K562 (cell line): ENCODE measurements around the gene CAPN7. TPM values are rescaled to one million over a fixed set of nuclear protein-coding genes. Genes with fewer than 3 reads are reported as not detected.

Experiments used
- ASH1L ChIP-seq: fragments of 450-650 bp; IDR thresholded peaks from 2 replicates; pipeline ENCODE4 v1.6.1; 2018; ENCODE audit warnings: borderline replicate concordance, mild to moderate bottlenecking, low read depth; ENCODE audit not compliant: partially characterized antibody
- DACH1 ChIP-seq: fragments of 450-650 bp; IDR thresholded peaks from 2 replicates; pipeline ENCODE4 v1.6.1; 2018; ENCODE audit not compliant: partially characterized antibody
- DDX20 ChIP-seq: fragments of 450-650 bp; IDR thresholded peaks from 2 replicates; pipeline ENCODE4 v1.6.1; 2016; ENCODE audit warnings: missing genetic modification characterization, low read depth, mild to moderate bottlenecking, missing compliant biosample characterization, moderate library complexity
- DPF2 ChIP-seq: fragments of 450-650 bp; IDR thresholded peaks from 2 replicates; pipeline ENCODE4 v1.6.1; 2016
- FOXM1 ChIP-seq, 2 experiments: fragments of 450-650 bp in 1 of 2; sonication (generic) in 1 of 2; formaldehyde crosslinking in 1 of 2; IDR thresholded peaks; 2 replicates each; pipeline versions ENCODE4 v1.6.1 to v1.9.0; 2017 to 2022; ENCODE audit warnings: low read depth in 2 of 2, mild to moderate bottlenecking in 2 of 2, missing genetic modification reagents in 1 of 2, moderate library complexity in 1 of 2
- GATAD2B ChIP-seq: fragments of 450-650 bp; IDR thresholded peaks from 2 replicates; pipeline ENCODE4 v1.6.1; 2017; ENCODE audit warnings: mild to moderate bottlenecking, borderline replicate concordance
- GTF2A2 ChIP-seq: IDR thresholded peaks from 2 replicates; pipeline ENCODE4 v1.6.1; 2016; ENCODE audit warnings: mild to moderate bottlenecking, missing genetic modification characterization, missing compliant biosample characterization
- IRF1 ChIP-seq: sonication (generic); formaldehyde crosslinking; IDR thresholded peaks from 2 replicates; pipeline ENCODE4 v1.8.0; 2022; ENCODE audit warnings: missing genetic modification reagents, mild to moderate bottlenecking, borderline replicate concordance
- NFRKB ChIP-seq: fragments of 450-650 bp; IDR thresholded peaks from 2 replicates; pipeline ENCODE4 v1.6.1; 2016; ENCODE audit warnings: low read depth
- NFYB ChIP-seq: IDR thresholded peaks from 2 replicates; pipeline ENCODE4 v1.6.1; 2011; ENCODE audit warnings: mild to moderate bottlenecking, moderate library complexity; ENCODE audit not compliant: insufficient read length; ENCODE audit errors: extremely low read depth
- RFX5 ChIP-seq: IDR thresholded peaks from 2 replicates; pipeline ENCODE4 v1.6.1; 2011; ENCODE audit warnings: low read depth, mild to moderate bottlenecking, improper control_type of control experiment, low read length
- SMC3 ChIP-seq: conservative IDR thresholded peaks from 2 replicates; pipeline ENCODE4 v1.6.1; 2011; ENCODE audit warnings: low read depth, low read length, improper control_type of control experiment; ENCODE audit not compliant: insufficient read depth
- TBL1XR1 ChIP-seq, 2 experiments: IDR thresholded peaks; 2 replicates each; pipeline ENCODE4 v1.6.1; 2012; ENCODE audit warnings: improper control_type of control experiment in 2 of 2, low read length in 2 of 2, mild to moderate bottlenecking in 1 of 2
- TCF3 ChIP-seq: sonication (generic); formaldehyde crosslinking; IDR thresholded peaks from 2 replicates; pipeline ENCODE4 v1.4.0; 2020; ENCODE audit warnings: mild to moderate bottlenecking, missing genetic modification reagents
- TFAP4 ChIP-seq: sonication (generic); formaldehyde crosslinking; IDR thresholded peaks from 2 replicates; pipeline ENCODE4 v1.8.0; 2022; ENCODE audit warnings: missing genetic modification reagents, mild to moderate bottlenecking, moderate library complexity, borderline replicate concordance
- ZC3H11A ChIP-seq: IDR thresholded peaks from 2 replicates; pipeline ENCODE4 v1.6.1; 2012; ENCODE audit warnings: low read depth, low read length, improper control_type of control experiment
- ZNF174 ChIP-seq: fragments of 250-450 bp; sonication (Bioruptor Pico); IDR thresholded peaks from 2 replicates; pipeline ENCODE4 v1.4.0; 2020; ENCODE audit warnings: mild to moderate bottlenecking
- ZNF644 ChIP-seq: fragments of 200-800 bp; sonication (Bioruptor generic); IDR thresholded peaks from 2 replicates; pipeline ENCODE4 v1.6.1; 2016; ENCODE audit warnings: low read depth, missing genetic modification characterization, missing compliant biosample characterization
- polyA plus RNA-seq, 8 experiments: library from polyadenylated mRNA; depleted of rRNA in 4 of 8; stranded (reverse) in 5 of 8; unstranded in 3 of 8; fragments of >200 nt; fragmentation: Nextera tagmentation in 2 of 8; fragmentation: Illumina TruSeq in 1 of 8; extraction: Ambion mirVana in 2 of 8; extraction: Trizol in 1 of 8; gene quantifications; 2 replicates each; pipeline versions ENCODE4 v1.2.1 to v1.2.3, GENCODE V29; 2011 to 2014; ENCODE audit warnings: inconsistent platforms in 1 of 8, missing spikeins in 1 of 8
- total RNA-seq, 7 experiments: library from RNA; depleted of rRNA in 6 of 7; stranded (reverse); fragments of >200 nt in 6 of 7; fragmentation: Illumina TruSeq in 2 of 7; extraction: Trizol in 2 of 7; gene quantifications; 2 replicates each; pipeline versions ENCODE4 v1.2.1 to v1.2.3, GENCODE V29; 2011 to 2021; ENCODE audit warnings: low replicate concordance in 1 of 7
- TF ChIP-seq, protein P1 (sequence below): IDR thresholded peaks from 2 replicates; pipeline ENCODE4 v1.6.1; 2012; ENCODE audit warnings: low read depth, low read length, improper control_type of control experiment, borderline replicate concordance
- TF ChIP-seq, protein P2 (sequence below): fragments of 150-350 bp; conservative IDR thresholded peaks from 2 replicates; pipeline ENCODE4 v1.6.1; 2014; ENCODE audit warnings: low read length

CAPN7 gene
- total and polyA plus RNA-seq, 9 of the 15 experiments (the other 6 are each of a cell fraction or from before 2014, with no cell fraction given) = 6.5 to 42.7 (median 32.7) TPM

GRCh38 chr3:15269091-15269989 is 63.3 kb downstream of the CAPN7 start (continued):
- no peak; the same call in 1 of the 2 replicates for TF ChIP-seq FOXM1 (IDR thresholded peaks at IDR 0.05; ENCODE audit: low read depth)
- TF ChIP-seq FOXM1 (CRISPR knock-in tag; IDR thresholded peaks at IDR 0.05; ENCODE audit: low read depth) = 0 out of 2 replicates have a peak, but pooled peaks have one; percentile 64
- TF ChIP-seq SMC3 = peak; percentile 35; the same call in 1 of the 2 replicates
- TF ChIP-seq DACH1 = peak; percentile 62
- TF ChIP-seq, protein P1, sequence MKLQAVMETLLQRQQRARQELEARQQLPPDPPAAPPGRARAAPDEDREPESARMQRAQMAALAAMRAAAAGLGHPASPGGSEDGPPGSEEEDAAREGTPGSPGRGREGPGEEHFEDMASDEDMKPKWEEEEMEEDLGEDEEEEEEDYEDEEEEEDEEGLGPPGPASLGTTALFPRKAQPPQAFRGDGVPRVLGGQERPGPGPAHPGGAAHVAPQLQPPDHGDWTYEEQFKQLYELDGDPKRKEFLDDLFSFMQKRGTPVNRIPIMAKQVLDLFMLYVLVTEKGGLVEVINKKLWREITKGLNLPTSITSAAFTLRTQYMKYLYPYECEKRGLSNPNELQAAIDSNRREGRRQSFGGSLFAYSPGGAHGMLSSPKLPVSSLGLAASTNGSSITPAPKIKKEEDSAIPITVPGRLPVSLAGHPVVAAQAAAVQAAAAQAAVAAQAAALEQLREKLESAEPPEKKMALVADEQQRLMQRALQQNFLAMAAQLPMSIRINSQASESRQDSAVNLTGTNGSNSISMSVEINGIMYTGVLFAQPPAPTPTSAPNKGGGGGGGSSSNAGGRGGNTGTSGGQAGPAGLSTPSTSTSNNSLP = peak; percentile 71; the same call in 1 of the 2 replicates
- 0 out of 2 replicates have a peak, but pooled peaks have one; percentile 14 for TF ChIP-seq ZC3H11A
- TF ChIP-seq TFAP4 (CRISPR knock-in tag) = peak; percentile 97
- TF ChIP-seq ASH1L = no peak
- no peak for TF ChIP-seq RFX5
- TF ChIP-seq DPF2 = peak; percentile 97
- peak in 1 of 2 experiments; percentile 81; a peak in 3 of 4 replicates for TF ChIP-seq TBL1XR1 (IDR thresholded peaks at IDR 0.05; ENCODE audit: low read length in 2 of 2)
- no peak for TF ChIP-seq ZNF174 (CRISPR knock-in tag)
- TF ChIP-seq GATAD2B = no peak
- peak; percentile 21; the same call in 1 of the 2 replicates for TF ChIP-seq NFRKB
- TF ChIP-seq IRF1 = no peak
- no peak for TF ChIP-seq ZNF644 (tag)
- TF ChIP-seq NFYB = no peak
- TF ChIP-seq TCF3 = peak; percentile 75
- TF ChIP-seq, protein P2, sequence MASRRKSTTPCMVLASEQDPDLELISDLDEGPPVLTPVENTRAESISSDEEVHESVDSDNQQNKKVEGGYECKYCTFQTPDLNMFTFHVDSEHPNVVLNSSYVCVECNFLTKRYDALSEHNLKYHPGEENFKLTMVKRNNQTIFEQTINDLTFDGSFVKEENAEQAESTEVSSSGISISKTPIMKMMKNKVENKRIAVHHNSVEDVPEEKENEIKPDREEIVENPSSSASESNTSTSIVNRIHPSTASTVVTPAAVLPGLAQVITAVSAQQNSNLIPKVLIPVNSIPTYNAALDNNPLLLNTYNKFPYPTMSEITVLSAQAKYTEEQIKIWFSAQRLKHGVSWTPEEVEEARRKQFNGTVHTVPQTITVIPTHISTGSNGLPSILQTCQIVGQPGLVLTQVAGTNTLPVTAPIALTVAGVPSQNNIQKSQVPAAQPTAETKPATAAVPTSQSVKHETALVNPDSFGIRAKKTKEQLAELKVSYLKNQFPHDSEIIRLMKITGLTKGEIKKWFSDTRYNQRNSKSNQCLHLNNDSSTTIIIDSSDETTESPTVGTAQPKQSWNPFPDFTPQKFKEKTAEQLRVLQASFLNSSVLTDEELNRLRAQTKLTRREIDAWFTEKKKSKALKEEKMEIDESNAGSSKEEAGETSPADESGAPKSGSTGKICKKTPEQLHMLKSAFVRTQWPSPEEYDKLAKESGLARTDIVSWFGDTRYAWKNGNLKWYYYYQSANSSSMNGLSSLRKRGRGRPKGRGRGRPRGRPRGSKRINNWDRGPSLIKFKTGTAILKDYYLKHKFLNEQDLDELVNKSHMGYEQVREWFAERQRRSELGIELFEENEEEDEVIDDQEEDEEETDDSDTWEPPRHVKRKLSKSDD = 0 out of 2 replicates have a peak, but pooled peaks have one; percentile 38
- no peak for TF ChIP-seq GTF2A2 (tag)
- TF ChIP-seq DDX20 = no peak
